Endothelial cell of umbilical vein (primary cell): ENCODE results near the gene GPD2.

Experiments used
- CTCF ChIP-seq, 2 donors: IDR thresholded peaks; 1 replicate in 1 of 2; 2 replicates in 1 of 2; pipeline ENCODE4 v1.5.1; 2011; ENCODE audit warnings: low read length in 2 of 2, mild to moderate bottlenecking in 2 of 2, moderate library complexity in 2 of 2, control low read depth in 1 of 2, inconsistent platforms in 1 of 2, low read depth in 1 of 2; ENCODE audit not compliant: insufficient read depth in 1 of 2; ENCODE audit errors: extremely low read depth in 1 of 2
- POLR2A ChIP-seq: IDR thresholded peaks from 2 replicates; pipeline ENCODE4 v1.6.1; 2012; ENCODE audit warnings: low read depth, mild to moderate bottlenecking, control low read depth, low read length
- POLR2AphosphoS5 ChIP-seq: IDR thresholded peaks from 2 replicates; pipeline ENCODE4 v1.6.1; 2012; ENCODE audit warnings: low read depth, mild to moderate bottlenecking, control low read depth, low read length, moderate library complexity; ENCODE audit not compliant: insufficient read depth

GRCh38 chr2:156466739-156467405, 30.7 kb downstream of the GPD2 start:
- TF ChIP-seq POLR2A = no peak
- no peak for TF ChIP-seq POLR2AphosphoS5
- no peak for TF ChIP-seq CTCF (IDR thresholded peaks at IDR 0.05; ENCODE audit: extremely low read depth in 1 of 2, insufficient read depth in 1 of 2, low read depth in 1 of 2, low read length in 2 of 2)
